Activated CD8-positive, alpha-beta memory T cell treated with anti-CD3 and anti-CD28 coated beads, Interleukin-2, amount 50 U/mL, for 24 hours (primary cell): ENCODE measurements around the gene NOTUM.
"Not testable (repeated sequence)": the region's sequence is repeated elsewhere in the genome, so short reads cannot be mapped to it uniquely, and the experiment has no call there.

Source experiments
- DNase-seq: peaks from one replicate; pipeline ENCODE4 v3.0.0-alpha.2; 2020; ENCODE audit errors: extremely low read depth

The NOTUM gene

GRCh38 chr17:81996232-81996756 is 35.3 kb upstream of the NOTUM start:
- DNase-seq, result no peak

DNA sequence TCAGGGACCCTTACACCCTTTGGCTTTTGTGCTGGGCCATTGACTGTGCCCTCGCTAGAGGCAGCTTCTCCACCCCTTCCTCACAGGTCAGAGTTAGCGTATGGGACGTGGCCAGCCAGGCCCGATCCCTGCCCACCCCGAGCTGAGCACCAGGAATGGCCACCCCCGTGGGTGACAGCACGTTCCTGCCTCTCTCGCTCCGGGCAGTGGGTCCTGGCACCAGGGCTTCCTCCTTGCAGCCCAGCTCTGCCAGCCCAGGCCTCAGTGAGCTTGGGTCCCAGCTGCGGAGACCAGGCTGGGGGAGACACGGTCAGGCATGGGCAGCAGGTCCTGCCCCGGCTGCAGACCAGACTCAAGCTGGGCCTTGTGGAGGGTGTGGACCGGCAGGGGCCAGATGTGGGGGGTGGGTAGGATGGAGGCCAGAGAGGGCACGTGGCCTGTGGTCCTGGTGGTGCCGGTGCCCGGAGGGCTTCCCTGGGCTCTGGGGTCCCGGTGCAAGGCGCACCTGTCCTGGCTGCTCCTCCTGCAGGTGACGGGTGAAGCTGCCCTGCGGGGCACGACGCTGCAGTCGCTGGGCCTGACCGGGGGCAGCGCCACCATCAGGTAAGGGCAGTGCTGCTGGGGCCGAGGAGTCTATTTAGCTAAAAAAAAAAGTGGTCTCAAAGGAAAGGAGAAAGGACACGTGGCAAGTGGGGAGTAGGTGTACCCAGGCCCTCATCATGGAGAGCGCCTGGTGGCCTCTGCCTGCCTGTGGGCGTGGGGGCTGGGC is 34.7 kb upstream of the NOTUM start:
- DNase-seq, result no peak

GRCh38 chr17:81994593-81995462 is 33.8 kb upstream of the NOTUM start:
- no peak for DNase-seq

DNA sequence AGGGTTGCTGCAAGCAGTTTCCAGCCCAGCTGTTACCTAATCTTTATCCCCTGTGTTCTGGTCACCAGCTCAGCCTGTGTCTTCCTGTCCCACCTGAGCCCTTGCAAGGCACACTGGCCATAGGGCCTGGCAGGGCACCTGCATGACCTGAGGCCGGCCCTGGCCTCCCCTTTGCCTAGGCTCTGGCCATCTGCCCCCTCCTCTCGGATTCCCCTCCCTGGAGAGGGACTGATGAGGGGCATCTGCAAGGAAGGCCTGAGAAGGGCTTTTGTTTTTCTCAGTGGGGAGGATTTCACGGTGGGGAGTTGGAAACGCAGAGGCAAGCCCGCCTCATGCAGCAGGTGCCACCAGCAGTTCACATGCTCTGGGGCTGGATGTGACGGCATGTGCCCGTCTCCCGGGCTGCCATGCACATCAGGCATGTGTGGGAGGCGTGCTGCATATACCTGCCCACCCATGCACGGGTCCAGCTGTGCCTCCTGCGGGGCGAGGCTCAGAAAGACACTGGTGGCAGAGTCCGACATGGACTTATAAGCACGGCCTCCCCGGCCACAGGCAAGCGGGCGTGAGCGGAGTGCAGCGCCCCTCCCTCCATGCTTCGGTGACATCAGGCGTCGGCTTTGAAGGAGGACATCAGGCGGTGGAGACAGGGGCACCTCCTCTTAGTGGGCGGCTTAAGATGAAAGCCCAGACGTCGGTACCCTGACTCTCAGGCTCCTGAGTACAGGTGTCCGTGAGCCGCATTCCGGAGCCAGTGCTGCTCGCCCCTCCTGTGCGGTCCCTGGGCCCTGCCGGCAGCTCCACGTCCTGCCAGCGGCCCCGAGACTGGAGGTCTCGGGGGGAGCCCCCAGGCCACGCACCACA is 33.0 kb upstream of the NOTUM start:
- no peak for DNase-seq

DNA sequence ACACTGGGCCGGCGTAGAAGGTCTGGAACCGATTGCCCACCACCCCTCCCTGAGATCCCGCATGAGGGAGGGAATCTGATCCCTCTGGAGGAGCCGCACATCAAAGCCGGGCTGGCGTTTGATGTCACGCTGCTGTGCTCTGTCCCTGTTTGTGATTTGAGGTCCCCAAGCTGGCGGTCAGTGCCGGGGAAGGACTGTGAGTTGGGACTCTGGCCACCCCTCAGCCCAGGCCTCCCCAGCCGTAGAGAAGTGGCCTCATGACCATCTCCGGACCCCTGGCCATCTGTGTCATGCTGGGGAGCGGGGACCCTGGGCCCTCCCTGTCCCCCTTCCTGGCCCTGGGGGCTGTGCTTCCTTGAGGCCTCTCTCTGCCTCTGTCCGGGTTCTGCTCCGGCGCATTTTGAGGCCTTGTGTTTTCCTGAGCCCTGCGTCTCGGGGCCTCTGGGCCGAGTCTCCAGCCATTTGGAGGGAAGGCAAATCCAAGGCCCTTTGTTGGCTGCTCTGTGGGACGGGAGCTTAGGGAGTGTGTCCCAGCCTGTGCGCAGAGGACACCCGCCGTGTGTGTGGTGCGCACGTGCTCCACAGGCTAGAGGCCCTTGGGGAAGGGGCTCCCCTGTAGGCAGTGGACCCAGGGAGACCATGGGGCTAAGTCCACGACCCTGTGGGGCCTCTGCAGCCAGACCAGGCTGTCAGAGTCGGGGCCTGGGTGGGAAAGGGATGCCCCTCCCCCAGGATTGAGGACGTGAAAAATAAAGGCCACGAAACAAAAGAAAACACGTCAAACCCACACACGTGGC is 31.5 kb upstream of the NOTUM start:
- no peak for DNase-seq

DNA sequence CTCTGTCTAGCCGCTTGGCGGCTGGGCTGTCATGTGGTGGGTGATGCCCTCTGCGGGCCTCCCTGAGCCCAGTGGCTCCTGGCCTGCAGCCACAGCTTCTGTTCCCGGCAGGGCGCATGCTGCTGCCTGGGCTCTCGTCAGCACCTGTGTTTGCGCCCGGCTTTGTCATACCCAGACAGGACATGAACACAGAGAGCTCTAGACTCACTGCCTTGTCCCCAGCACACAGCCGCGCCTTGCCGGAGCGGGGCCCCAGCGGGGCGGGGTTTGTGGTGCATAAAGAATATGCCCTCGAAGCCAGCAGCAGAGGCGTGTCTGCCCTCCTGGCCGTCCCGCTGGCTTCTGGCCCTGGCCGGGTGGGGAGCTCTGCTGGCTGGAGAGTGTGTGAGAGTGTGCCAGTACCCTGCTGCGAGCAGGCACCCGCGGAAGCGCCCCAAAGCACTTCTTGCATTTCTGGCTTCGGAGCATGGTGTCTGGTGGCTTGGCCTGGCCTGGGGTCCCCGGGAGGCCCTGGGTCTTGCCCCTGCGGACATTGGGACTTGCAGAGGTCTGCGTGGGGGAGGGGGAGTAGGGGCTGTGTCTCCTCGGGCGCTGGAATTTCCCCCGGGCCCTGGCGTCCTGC is 30.8 kb upstream of the NOTUM start:
- no peak for DNase-seq

DNA sequence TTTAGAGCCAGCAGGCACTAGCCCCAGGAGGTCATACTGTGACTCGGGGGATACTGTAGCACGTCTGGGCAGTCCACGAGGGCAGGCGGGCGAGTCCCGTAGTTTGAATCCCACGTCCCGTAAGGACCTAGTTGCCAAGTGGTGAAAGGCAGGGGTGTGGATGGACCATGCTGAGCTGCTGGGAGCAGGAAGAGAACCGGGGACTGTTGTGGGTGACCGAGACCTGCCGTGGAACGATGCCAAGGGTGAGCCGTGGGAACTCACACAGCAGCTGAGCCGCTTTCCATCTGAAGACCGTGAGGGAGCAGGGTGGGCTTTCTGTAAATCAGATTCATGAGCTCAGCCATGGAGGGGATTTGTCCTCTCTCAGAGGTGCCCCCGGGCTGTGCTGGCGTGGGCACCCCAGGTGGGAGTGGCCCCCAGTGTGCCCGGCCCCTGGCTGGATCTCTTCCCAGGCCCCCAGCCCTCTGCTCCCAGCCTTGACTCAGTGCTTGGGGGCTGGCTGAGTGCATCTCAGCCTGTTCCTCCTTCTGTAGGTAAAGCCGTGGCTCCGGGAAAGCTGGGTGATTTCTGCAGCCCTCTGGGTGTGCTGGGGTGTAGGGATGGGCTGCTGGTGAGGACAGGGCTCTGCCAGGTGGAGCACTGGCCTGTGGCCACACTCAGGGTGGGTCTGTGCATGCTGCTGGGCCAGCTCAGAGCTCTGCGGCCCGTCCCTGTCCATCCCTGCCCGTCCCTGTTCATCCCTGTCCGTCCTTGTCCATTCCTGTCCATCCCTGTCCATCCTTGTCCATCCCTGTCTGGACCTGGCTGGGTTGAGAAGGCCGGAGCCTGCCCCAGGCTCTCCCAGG is 30.1 kb upstream of the NOTUM start:
- DNase-seq, result no peak

DNA sequence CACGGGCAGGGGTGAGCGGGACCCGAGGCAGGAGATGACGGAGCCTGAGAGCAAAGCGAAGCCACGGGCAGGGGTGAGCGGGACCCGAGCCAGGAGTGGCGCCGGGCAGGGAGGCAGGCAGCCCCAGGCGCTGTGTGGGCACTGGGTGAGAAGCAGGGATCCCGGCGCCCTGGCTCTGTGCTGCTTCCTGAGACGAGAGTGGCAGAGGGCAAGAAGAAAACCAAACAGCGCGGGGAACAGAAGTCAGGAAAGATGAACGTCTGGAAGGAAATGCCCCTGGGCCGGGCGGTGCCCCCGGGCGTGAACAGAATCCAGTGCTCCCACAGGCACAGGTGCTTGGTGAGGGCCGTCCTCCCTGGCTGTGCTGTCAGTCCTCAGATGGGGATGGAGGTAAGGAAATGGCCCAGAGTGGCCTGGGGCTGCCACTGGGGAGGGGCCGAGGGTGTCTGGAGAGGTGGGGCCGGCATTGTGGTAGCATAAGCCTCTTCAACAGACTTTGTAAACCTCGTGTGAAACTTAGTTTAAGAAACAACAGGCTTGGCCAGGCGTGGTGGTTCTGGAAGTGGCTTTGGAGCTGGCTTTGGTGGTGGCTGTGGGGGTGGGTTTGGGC is 26.3 kb upstream of the NOTUM start:
- DNase-seq, result no peak

DNA sequence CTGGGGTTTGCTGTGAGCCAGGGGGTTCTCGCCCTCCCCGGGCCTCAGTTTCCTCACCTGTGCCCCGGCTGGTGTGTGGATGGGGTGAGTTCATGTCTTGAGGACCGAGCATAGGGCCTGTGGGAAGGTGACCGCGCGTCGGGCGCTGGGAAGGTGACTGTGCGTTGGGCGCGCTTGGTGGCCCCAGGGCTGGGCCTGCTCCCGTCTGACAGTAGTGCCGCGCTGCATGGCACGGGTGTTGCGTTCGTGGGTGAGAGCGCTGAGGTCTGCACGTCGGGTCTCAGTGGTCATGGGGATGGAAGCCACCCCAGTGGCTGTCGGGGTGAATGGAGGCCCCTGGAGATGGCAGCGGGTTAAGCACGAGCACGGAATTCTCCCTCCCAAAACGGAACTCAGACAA is 25.6 kb upstream of the NOTUM start:
- no peak for DNase-seq

DNA sequence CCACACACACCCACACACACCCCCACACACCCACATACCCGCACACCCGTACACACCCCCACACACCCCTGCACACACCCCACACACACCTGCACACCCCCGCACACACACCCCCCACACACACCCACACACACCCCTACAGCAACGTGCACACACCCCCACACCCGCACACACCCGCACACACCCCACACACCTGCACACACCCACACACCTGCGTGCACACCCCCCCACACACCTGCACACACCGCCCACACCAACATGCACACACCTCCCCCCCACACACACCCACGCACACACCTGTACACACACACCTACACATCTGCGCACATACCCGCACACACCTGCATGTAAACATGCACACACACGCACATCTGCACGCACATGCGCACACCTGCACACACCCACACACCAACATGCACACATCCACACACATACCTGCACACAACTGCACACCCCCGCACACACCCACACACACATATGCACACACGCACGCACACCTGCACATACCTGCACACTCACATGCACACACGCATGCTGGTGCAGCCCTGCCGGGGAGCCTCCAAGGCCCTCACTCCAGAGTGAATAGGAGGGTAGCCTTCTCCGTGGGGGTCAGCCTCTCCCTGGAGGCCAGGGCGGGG is 23.9 kb upstream of the NOTUM start:
- DNase-seq, result no peak

GRCh38 chr17:81983639-81984373 is 22.8 kb upstream of the NOTUM start:
- no peak for DNase-seq

GRCh38 chr17:81983011-81983638 is 22.1 kb upstream of the NOTUM start:
- DNase-seq, result no peak

- not testable (repeated sequence) for DNase-seq
These were observed 20.5 kb upstream of the NOTUM start for GRCh38 chr17:81981511-81981910.

- no peak for DNase-seq
These were observed 19.8 kb upstream of the NOTUM start for GRCh38 chr17:81980707-81981343.

GRCh38 chr17:81980122-81980521 is 19.1 kb upstream of the NOTUM start:
- no peak for DNase-seq

DNA sequence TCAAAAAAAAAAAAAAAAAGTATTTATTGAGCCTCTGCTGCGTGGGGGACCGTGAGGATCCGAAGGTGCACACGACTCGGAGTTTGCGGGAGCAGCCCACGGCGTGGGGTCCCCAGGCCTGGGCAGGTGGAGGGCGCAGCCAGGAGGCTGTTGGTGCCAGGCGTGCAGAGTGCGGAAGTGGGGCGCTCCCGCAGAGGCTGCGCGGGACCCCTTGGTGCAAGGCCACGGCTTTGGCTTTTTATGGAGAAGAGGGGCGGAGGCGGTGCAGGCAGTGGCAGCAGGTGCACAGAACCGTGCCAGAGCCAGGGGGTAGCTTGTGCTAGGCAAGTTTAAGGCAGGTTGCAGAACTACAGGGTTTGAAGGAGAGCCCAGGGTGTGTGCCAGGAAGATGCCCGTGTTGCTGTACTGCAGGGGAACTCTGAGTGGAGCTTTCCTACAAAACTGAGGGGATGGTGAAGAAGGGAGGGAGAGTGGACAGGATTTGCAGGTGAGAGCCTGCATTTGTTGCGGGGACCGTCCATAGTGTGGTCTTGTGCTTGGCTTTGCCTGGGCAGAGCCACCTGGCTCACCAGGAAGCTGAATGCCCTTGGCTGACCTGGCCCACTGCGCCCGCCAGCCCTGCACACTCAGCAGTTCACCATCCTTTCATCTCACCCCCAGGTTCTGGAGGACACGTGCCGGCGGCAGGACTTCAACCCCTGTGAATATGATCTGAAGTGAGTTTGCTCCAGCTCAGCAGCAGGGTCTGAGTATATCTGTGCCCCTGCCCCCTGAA is 17.7 kb upstream of the NOTUM start:
- DNase-seq, result no peak
